Tibial nerve (tissue), 3 donors: ENCODE measurements around the gene CALHM2.

Source experiments
- POLR2A ChIP-seq, 2 donors: fragments of 450-650 bp; IDR thresholded peaks; one replicate each; pipeline ENCODE4 v1.6.1; 2017; ENCODE audit warnings: antibody characterized with exemption in 2 of 2, mild to moderate bottlenecking in 2 of 2, moderate library complexity in 2 of 2
- TF ChIP-seq, protein P1 (sequence below), 5 experiments: fragments of 200-600 bp in 3 of 5; fragments of 450-650 bp in 2 of 5; sonication (generic) in 3 of 5; IDR thresholded peaks; one replicate each; pipeline ENCODE4 v1.5.1; 2016 to 2019; ENCODE audit warnings: antibody characterized with exemption in 5 of 5, mild to moderate bottlenecking in 3 of 5, moderate library complexity in 2 of 5

GRCh38 chr10:103444478-103444877 is 7.7 kb downstream of the CALHM2 start:
- TF ChIP-seq, protein P1, sequence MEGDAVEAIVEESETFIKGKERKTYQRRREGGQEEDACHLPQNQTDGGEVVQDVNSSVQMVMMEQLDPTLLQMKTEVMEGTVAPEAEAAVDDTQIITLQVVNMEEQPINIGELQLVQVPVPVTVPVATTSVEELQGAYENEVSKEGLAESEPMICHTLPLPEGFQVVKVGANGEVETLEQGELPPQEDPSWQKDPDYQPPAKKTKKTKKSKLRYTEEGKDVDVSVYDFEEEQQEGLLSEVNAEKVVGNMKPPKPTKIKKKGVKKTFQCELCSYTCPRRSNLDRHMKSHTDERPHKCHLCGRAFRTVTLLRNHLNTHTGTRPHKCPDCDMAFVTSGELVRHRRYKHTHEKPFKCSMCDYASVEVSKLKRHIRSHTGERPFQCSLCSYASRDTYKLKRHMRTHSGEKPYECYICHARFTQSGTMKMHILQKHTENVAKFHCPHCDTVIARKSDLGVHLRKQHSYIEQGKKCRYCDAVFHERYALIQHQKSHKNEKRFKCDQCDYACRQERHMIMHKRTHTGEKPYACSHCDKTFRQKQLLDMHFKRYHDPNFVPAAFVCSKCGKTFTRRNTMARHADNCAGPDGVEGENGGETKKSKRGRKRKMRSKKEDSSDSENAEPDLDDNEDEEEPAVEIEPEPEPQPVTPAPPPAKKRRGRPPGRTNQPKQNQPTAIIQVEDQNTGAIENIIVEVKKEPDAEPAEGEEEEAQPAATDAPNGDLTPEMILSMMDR (IDR thresholded peaks at IDR 0.05): no peak
- no peak for TF ChIP-seq POLR2A (IDR thresholded peaks at IDR 0.05)
